NT2/D1 (cell line): ENCODE results near the gene COBLL1.

Experiments used
- DNase-seq: peaks from one replicate; pipeline ENCODE4 v3.0.0-alpha.2; 2011; ENCODE audit warnings: low read depth, low spot score
- H3K27me3 ChIP-seq: 2 replicates; pipeline ENCODE4 v1.6.0; 2011; ENCODE audit warnings: mild to moderate bottlenecking; ENCODE audit not compliant: insufficient read length, insufficient read depth
- H3K36me3 ChIP-seq: 2 replicates; pipeline ENCODE4 v1.6.1; 2011; ENCODE audit warnings: mild to moderate bottlenecking, low read length, mixed read lengths; ENCODE audit not compliant: insufficient read depth, insufficient read length
- H3K4me1 ChIP-seq: 2 replicates; pipeline ENCODE4 v1.5.1; 2011; ENCODE audit not compliant: insufficient read depth, insufficient read length
- H3K4me3 ChIP-seq: 2 replicates; pipeline ENCODE4 v1.5.1; 2011; ENCODE audit warnings: low read depth; ENCODE audit not compliant: insufficient read length
- H3K9ac ChIP-seq: 2 replicates; pipeline ENCODE4 v1.6.0; 2011; ENCODE audit warnings: low read depth; ENCODE audit not compliant: insufficient read length
- H3K9me3 ChIP-seq: 2 replicates; pipeline ENCODE4 v1.5.1; 2011; ENCODE audit warnings: mild to moderate bottlenecking, low read length; ENCODE audit not compliant: insufficient read depth
- SUZ12 ChIP-seq: IDR thresholded peaks from 2 replicates; pipeline ENCODE4 v1.6.1; 2011; ENCODE audit not compliant: insufficient read length, insufficient read depth; ENCODE audit errors: extremely low read depth
- YY1 ChIP-seq: IDR thresholded peaks from 2 replicates; pipeline ENCODE4 v1.6.1; 2011; ENCODE audit not compliant: insufficient read length, insufficient read depth
- ZNF274 ChIP-seq: IDR thresholded peaks from 2 replicates; pipeline ENCODE4 v1.6.1; 2011; ENCODE audit warnings: mild to moderate bottlenecking, low read depth, low read length

The COBLL1 gene

GRCh38 chr2:164879901-164880535 is 38.4 kb upstream of the COBLL1 start:
- no peak for TF ChIP-seq SUZ12
- no peak for TF ChIP-seq ZNF274
- no peak for TF ChIP-seq YY1
- H3K4me1 ChIP-seq = no peaks in the 10 kb centered on the region
- no peaks in the 10 kb centered on the region for H3K27me3 ChIP-seq
- H3K9ac ChIP-seq = no peak overlapping the region
- no peak overlapping the region for H3K4me3 ChIP-seq
- no peak for DNase-seq
- no peaks in the 10 kb centered on the region for H3K36me3 ChIP-seq
- H3K9me3 ChIP-seq = peaks cover 4% of the 10 kb centered on the region; the same call in 1 of the 2 replicates

GRCh38 chr2:164877927-164878326 is 36.3 kb upstream of the COBLL1 start:
- TF ChIP-seq YY1 (no peak), ZNF274 (no peak), SUZ12 (no peak)
- no peaks in the 10 kb centered on the region for H3K27me3 ChIP-seq
- DNase-seq = no peak

GRCh38 chr2:164877169-164877568 is 35.5 kb upstream of the COBLL1 start:
- Histone ChIP-seq H3K36me3 (no peaks in the 10 kb centered on the region), H3K9ac (no peak overlapping the region), H3K9me3 (peaks cover 4% of the 10 kb centered on the region; the same call in 1 of the 2 replicates), H3K27me3 (no peaks in the 10 kb centered on the region), H3K4me3 (no peak overlapping the region), H3K4me1 (no peaks in the 10 kb centered on the region)
- no peak for TF ChIP-seq SUZ12
- no peak for TF ChIP-seq ZNF274
- TF ChIP-seq YY1 = no peak
- DNase-seq = no peak

More at GRCh38 chr2:164877927-164878326, 36.3 kb upstream of the COBLL1 start:
- Histone ChIP-seq H3K9me3 (peaks cover 4% of the 10 kb centered on the region; the same call in 1 of the 2 replicates), H3K36me3 (no peaks in the 10 kb centered on the region), H3K4me1 (no peaks in the 10 kb centered on the region), H3K4me3 (no peak overlapping the region), H3K9ac (no peak overlapping the region)

- H3K9ac ChIP-seq = no peak overlapping the region
- H3K4me1 ChIP-seq = no peaks in the 10 kb centered on the region
- no peak for TF ChIP-seq SUZ12
- TF ChIP-seq YY1 = no peak
- no peak for TF ChIP-seq ZNF274
- DNase-seq = no peak
- H3K36me3 ChIP-seq = no peaks in the 10 kb centered on the region
- no peak overlapping the region for H3K4me3 ChIP-seq
- H3K27me3 ChIP-seq = no peaks in the 10 kb centered on the region
- H3K9me3 ChIP-seq = peaks cover under 1% of the 10 kb centered on the region; the same call in 1 of the 2 replicates
Measured at GRCh38 chr2:164875334-164876205, 33.9 kb upstream of the COBLL1 start.

- Histone ChIP-seq H3K9ac (no peak overlapping the region), H3K4me3 (no peak overlapping the region), H3K27me3 (no peaks in the 10 kb centered on the region), H3K4me1 (no peaks in the 10 kb centered on the region), H3K36me3 (no peaks in the 10 kb centered on the region), H3K9me3 (no peaks in the 10 kb centered on the region)
- no peak for DNase-seq
- TF ChIP-seq YY1 (no peak), ZNF274 (no peak), SUZ12 (no peak)
Measured at GRCh38 chr2:164873210-164873908, 31.7 kb upstream of the COBLL1 start.

- Histone ChIP-seq H3K9ac (no peak overlapping the region), H3K36me3 (no peaks in the 10 kb centered on the region), H3K9me3 (no peaks in the 10 kb centered on the region), H3K4me1 (no peaks in the 10 kb centered on the region), H3K4me3 (no peak overlapping the region), H3K27me3 (no peaks in the 10 kb centered on the region)
- DNase-seq = no peak
- TF ChIP-seq ZNF274 (no peak), YY1 (no peak), SUZ12 (no peak)
Measured at GRCh38 chr2:164871404-164871803, 29.8 kb upstream of the COBLL1 start.

DNA sequence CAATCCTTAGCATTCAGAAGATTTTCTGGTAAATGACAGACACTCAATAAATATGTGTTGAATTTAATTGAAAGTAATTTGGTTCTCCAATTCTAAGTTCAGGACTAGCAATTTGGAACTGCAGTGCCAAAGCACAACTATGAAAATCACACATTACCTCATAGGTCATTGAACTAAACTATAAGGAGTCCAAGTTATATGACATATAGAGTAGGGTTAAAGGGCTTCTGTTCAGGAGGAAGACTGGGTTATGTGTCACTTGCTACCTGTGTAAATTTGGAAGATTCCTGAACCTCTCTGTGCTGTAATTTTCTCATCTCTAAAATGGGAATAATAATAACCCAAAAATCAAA is 27.8 kb upstream of the COBLL1 start:
- Histone ChIP-seq H3K36me3 (no peaks in the 10 kb centered on the region), H3K9me3 (no peaks in the 10 kb centered on the region), H3K9ac (no peak overlapping the region), H3K4me3 (no peak overlapping the region), H3K4me1 (no peaks in the 10 kb centered on the region), H3K27me3 (no peaks in the 10 kb centered on the region)
- TF ChIP-seq ZNF274 (no peak), YY1 (no peak), SUZ12 (no peak)
- DNase-seq = no peak
